ENCODE results near the gene ARHGAP1. TPM values are rescaled to one million over a fixed set of nuclear protein-coding genes. Genes with fewer than 3 reads are reported as not detected.

ARHGAP1 gene
- total and polyA plus RNA-seq, 10 donors, result 13.3 to 137 (median 76.9) TPM

- Histone ChIP-seq H3K27me3 (replicated peaks in 1 of 7) (no peaks in the 10 kb centered on the region), H3K4me1 (peaks cover 24 to 91% (median 70%) of the 10 kb centered on the region in 6 donors)
Measured at GRCh38 chr11:46698597-46698996, 1.8 kb downstream of the ARHGAP1 start.

GRCh38 chr11:46697723-46698122 lies 2.7 kb downstream of the ARHGAP1 start:
- intact Hi-C loops (cut with DNase I; ENCODE audit: low total_unique reads), result no loop called here
- H3K4me3 ChIP-seq, result peak overlapping the region in 1 of 8 donors; percentile 30
- WGBS, 5 donors, result 50 to 75% (median 61%) methylated on average over 2 of the region's 2 CpGs
- peaks cover 24 to 89% (median 64%) of the 10 kb centered on the region in 6 donors for H3K4me1 ChIP-seq
- DNase-seq, result no peak
- no peaks in the 10 kb centered on the region for H3K27me3 ChIP-seq (replicated peaks in 1 of 7)
- H3K27ac ChIP-seq, result peak overlapping the region in 7 of 8 donors; percentile 24 to 88 (median 67)
- no peaks in the 10 kb centered on the region for H3K9me3 ChIP-seq
- H3K36me3 ChIP-seq, result peaks cover 12 to 57% (median 47%) of the 10 kb centered on the region in 6 donors
- no peak for TF ChIP-seq POLR2AphosphoS5 (IDR thresholded peaks at IDR 0.05)
- TF ChIP-seq POLR2A (IDR thresholded peaks at IDR 0.05), result no peak
- TF ChIP-seq CTCF (IDR thresholded peaks at IDR 0.05 in 8 of 11, conservative IDR thresholded peaks at IDR 0.05 in 3 of 11), result no peak

More at GRCh38 chr11:46698597-46698996, 1.8 kb downstream of the ARHGAP1 start:
- no peak for DNase-seq
- H3K36me3 ChIP-seq, result peaks cover 10 to 57% (median 49%) of the 10 kb centered on the region in 6 donors
- intact Hi-C loops (cut with DNase I; ENCODE audit: low total_unique reads), result no loop called here
- H3K27ac ChIP-seq, result peak overlapping the region in 7 of 8 donors; percentile 47 to 94 (median 90)
- TF ChIP-seq CTCF (IDR thresholded peaks at IDR 0.05 in 8 of 11, conservative IDR thresholded peaks at IDR 0.05 in 3 of 11) (no peak), POLR2AphosphoS5 (IDR thresholded peaks at IDR 0.05) (peak in 1 of 3 donors; percentile 75), POLR2A (IDR thresholded peaks at IDR 0.05) (peak in 1 of 3 donors; percentile 48)
- H3K9me3 ChIP-seq, result no peaks in the 10 kb centered on the region
- peak overlapping the region in 3 of 8 donors; percentile 99 to 100 (median 99) for H3K4me3 ChIP-seq
- WGBS, 5 donors, result 75 to 89% (median 79%) methylated on average over 1 of the region's 1 CpG

GRCh38 chr11:46697303-46697702 lies 3.1 kb downstream of the ARHGAP1 start:
- TF ChIP-seq CTCF (IDR thresholded peaks at IDR 0.05 in 8 of 11, conservative IDR thresholded peaks at IDR 0.05 in 3 of 11) (no peak), POLR2A (IDR thresholded peaks at IDR 0.05) (no peak), POLR2AphosphoS5 (IDR thresholded peaks at IDR 0.05) (peak in 1 of 3 donors; percentile 31)
- Histone ChIP-seq H3K27ac (peak overlapping the region in 7 of 8 donors; percentile 24 to 88 (median 67)), H3K4me1 (peaks cover 21 to 84% (median 60%) of the 10 kb centered on the region in 6 donors), H3K36me3 (peaks cover 12 to 57% (median 47%) of the 10 kb centered on the region in 6 donors), H3K4me3 (no peak overlapping the region), H3K27me3 (replicated peaks in 1 of 7) (no peaks in the 10 kb centered on the region), H3K9me3 (no peaks in the 10 kb centered on the region)
- DNase-seq, result no peak
- WGBS, 5 donors, result 44 to 88% (median 75%) methylated on average over 3 of the region's 3 CpGs
- intact Hi-C loops (cut with DNase I; ENCODE audit: low total_unique reads), result no loop called here

GRCh38 chr11:46696212-46696558 lies 4.2 kb downstream of the ARHGAP1 start:
- WGBS, 5 donors, result 76 to 98% (median 85%) methylated on average over 8 to 11 of the region's 11 CpGs
- H3K27ac ChIP-seq, result peak overlapping the region in 6 of 8 donors; percentile 24 to 88 (median 69)

More at GRCh38 chr11:46696212-46696558, 4.2 kb downstream of the ARHGAP1 start:
- intact Hi-C loops (cut with DNase I; ENCODE audit: low total_unique reads), result no loop called here
- no peak for DNase-seq
- peak in 2 of 3 donors; percentile 12 to 44 for TF ChIP-seq POLR2AphosphoS5 (IDR thresholded peaks at IDR 0.05)
- no peak for TF ChIP-seq CTCF (IDR thresholded peaks at IDR 0.05 in 8 of 11, conservative IDR thresholded peaks at IDR 0.05 in 3 of 11)
- Histone ChIP-seq H3K36me3 (peaks cover 12 to 62% (median 55%) of the 10 kb centered on the region in 6 donors), H3K4me1 (peaks cover 11 to 73% (median 49%) of the 10 kb centered on the region in 6 donors), H3K9me3 (no peaks in the 10 kb centered on the region), H3K4me3 (no peak overlapping the region), H3K27me3 (replicated peaks in 1 of 7) (no peaks in the 10 kb centered on the region)

Data from spleen (tissue), 11 donors.